ENCODE measurements around the gene KCNMB2. TPM values are rescaled to one million over a fixed set of nuclear protein-coding genes. Genes with fewer than 3 reads are reported as not detected.

Gene KCNMB2
- total and polyA plus RNA-seq, 2 experiments from 2014 or later = not detected

- TF ChIP-seq EZH2phosphoT487 (IDR thresholded peaks at IDR 0.05; ENCODE audit: insufficient read depth, low read depth) = no peak
- TF ChIP-seq EZH2 (IDR thresholded peaks at IDR 0.05; ENCODE audit: insufficient read depth, poor library complexity, severe bottlenecking) = no peak
- H3K4me2 ChIP-seq (ENCODE audit: unreplicated experiment) = no peak overlapping the region
- no peak for DNase-seq
- no peaks in the 10 kb centered on the region for H3K36me3 ChIP-seq (ENCODE audit: low read depth)
- no peaks in the 10 kb centered on the region for H3K4me1 ChIP-seq (ENCODE audit: insufficient read depth)
- in situ Hi-C loops (cut with MboI) = no loop called here
- no peak overlapping the region for H3K9ac ChIP-seq
- 2 to 6% methylated on average over 3 of the region's 3 CpGs for WGBS, 2 experiments (ENCODE audit: low coverage in 1 of 2, low lambda C conversion rate in 2 of 2, missing lambda C conversion rate in 2 of 2)
- no peaks in the 10 kb centered on the region for H3K9me2 ChIP-seq (ENCODE audit: insufficient read depth)
- no peaks in the 10 kb centered on the region for H3K79me2 ChIP-seq (ENCODE audit: insufficient read depth)
- H3K27ac ChIP-seq = no peak overlapping the region
- no peaks in the 10 kb centered on the region for H3F3A ChIP-seq (ENCODE audit: insufficient read depth)
- no peaks in the 10 kb centered on the region for H4K20me1 ChIP-seq (ENCODE audit: insufficient read depth)
- H3K27me3 ChIP-seq (replicated peaks; ENCODE audit: insufficient read depth) = no peaks in the 10 kb centered on the region
- H2AFZ ChIP-seq = no peak overlapping the region
- no peaks in the 10 kb centered on the region for H3K9me3 ChIP-seq (ENCODE audit: low read depth)
- H3K4me3 ChIP-seq = no peak overlapping the region
Measured at GRCh38 chr3:178711753-178712152, 175.5 kb downstream of the KCNMB2 start.

GRCh38 chr3:178712247-178712646, 176.0 kb downstream of the KCNMB2 start:
- in situ Hi-C loops (cut with MboI) = no loop called here
- no peak overlapping the region for H3K4me2 ChIP-seq (ENCODE audit: unreplicated experiment)
- no peaks in the 10 kb centered on the region for H3F3A ChIP-seq (ENCODE audit: insufficient read depth)
- no peaks in the 10 kb centered on the region for H3K27me3 ChIP-seq (replicated peaks; ENCODE audit: insufficient read depth)
- H3K9me3 ChIP-seq (ENCODE audit: low read depth) = no peaks in the 10 kb centered on the region
- no peak overlapping the region for H2AFZ ChIP-seq
- no peak overlapping the region for H3K27ac ChIP-seq
- TF ChIP-seq EZH2phosphoT487 (IDR thresholded peaks at IDR 0.05; ENCODE audit: insufficient read depth, low read depth) (no peak), EZH2 (IDR thresholded peaks at IDR 0.05; ENCODE audit: insufficient read depth, poor library complexity, severe bottlenecking) (no peak)
- no peak for DNase-seq
- H3K9me2 ChIP-seq (ENCODE audit: insufficient read depth) = no peaks in the 10 kb centered on the region
- no peak overlapping the region for H3K9ac ChIP-seq
- 25 to 31% methylated on average over 5 of the region's 5 CpGs for whole genome bisulfite sequencing, 2 experiments (ENCODE audit: low coverage in 1 of 2, low lambda C conversion rate in 2 of 2, missing lambda C conversion rate in 2 of 2)
- no peak overlapping the region for H3K4me3 ChIP-seq
- no peaks in the 10 kb centered on the region for H3K4me1 ChIP-seq (ENCODE audit: insufficient read depth)
- no peaks in the 10 kb centered on the region for H3K79me2 ChIP-seq (ENCODE audit: insufficient read depth)
- no peaks in the 10 kb centered on the region for H4K20me1 ChIP-seq (ENCODE audit: insufficient read depth)
- H3K36me3 ChIP-seq (ENCODE audit: low read depth) = no peaks in the 10 kb centered on the region

- Histone ChIP-seq H3K4me1 (ENCODE audit: insufficient read depth) (no peaks in the 10 kb centered on the region), H3K36me3 (ENCODE audit: low read depth) (no peaks in the 10 kb centered on the region), H4K20me1 (ENCODE audit: insufficient read depth) (no peaks in the 10 kb centered on the region), H3K4me2 (ENCODE audit: unreplicated experiment) (no peak overlapping the region), H3K9me2 (ENCODE audit: insufficient read depth) (no peaks in the 10 kb centered on the region), H3K4me3 (no peak overlapping the region), H3K9ac (no peak overlapping the region), H3K27me3 (replicated peaks; ENCODE audit: insufficient read depth) (no peaks in the 10 kb centered on the region), H3K79me2 (ENCODE audit: insufficient read depth) (no peaks in the 10 kb centered on the region), H3K27ac (no peak overlapping the region), H2AFZ (no peak overlapping the region), H3K9me3 (ENCODE audit: low read depth) (no peaks in the 10 kb centered on the region), H3F3A (ENCODE audit: insufficient read depth) (no peaks in the 10 kb centered on the region)
- TF ChIP-seq EZH2 (IDR thresholded peaks at IDR 0.05; ENCODE audit: insufficient read depth, poor library complexity, severe bottlenecking) = no peak
- no peak for TF ChIP-seq EZH2phosphoT487 (IDR thresholded peaks at IDR 0.05; ENCODE audit: insufficient read depth, low read depth)
- in situ Hi-C loops (cut with MboI) = no loop called here
- WGBS, 2 experiments (ENCODE audit: low coverage in 1 of 2, low lambda C conversion rate in 2 of 2, missing lambda C conversion rate in 2 of 2) = 0 to 2% methylated on average over 4 of the region's 4 CpGs
- DNase-seq = no peak
Measured at GRCh38 chr3:178714925-178715832, 178.9 kb downstream of the KCNMB2 start.

GRCh38 chr3:178718995-178719635, 182.9 kb downstream of the KCNMB2 start:
- Histone ChIP-seq H3K9me3 (ENCODE audit: low read depth) (no peaks in the 10 kb centered on the region), H3K4me3 (no peak overlapping the region), H3K9ac (no peak overlapping the region), H3K27me3 (replicated peaks; ENCODE audit: insufficient read depth) (no peaks in the 10 kb centered on the region), H3K4me2 (ENCODE audit: unreplicated experiment) (no peak overlapping the region), H3K79me2 (ENCODE audit: insufficient read depth) (no peaks in the 10 kb centered on the region), H2AFZ (no peak overlapping the region), H3F3A (ENCODE audit: insufficient read depth) (no peaks in the 10 kb centered on the region), H4K20me1 (ENCODE audit: insufficient read depth) (no peaks in the 10 kb centered on the region), H3K4me1 (ENCODE audit: insufficient read depth) (no peaks in the 10 kb centered on the region), H3K9me2 (ENCODE audit: insufficient read depth) (no peaks in the 10 kb centered on the region), H3K36me3 (ENCODE audit: low read depth) (no peaks in the 10 kb centered on the region), H3K27ac (no peak overlapping the region)
- in situ Hi-C loops (cut with MboI) = no loop called here
- 24 to 42% methylated on average over 1 of the region's 1 CpG for WGBS, 2 experiments (ENCODE audit: low coverage in 1 of 2, low lambda C conversion rate in 2 of 2, missing lambda C conversion rate in 2 of 2)
- DNase-seq = no peak
- TF ChIP-seq EZH2phosphoT487 (IDR thresholded peaks at IDR 0.05; ENCODE audit: insufficient read depth, low read depth) (no peak), EZH2 (IDR thresholded peaks at IDR 0.05; ENCODE audit: insufficient read depth, poor library complexity, severe bottlenecking) (no peak)

All from GM23248 (cell line).